Measurements from ENCODE around the gene ZDHHC24.

DNA sequence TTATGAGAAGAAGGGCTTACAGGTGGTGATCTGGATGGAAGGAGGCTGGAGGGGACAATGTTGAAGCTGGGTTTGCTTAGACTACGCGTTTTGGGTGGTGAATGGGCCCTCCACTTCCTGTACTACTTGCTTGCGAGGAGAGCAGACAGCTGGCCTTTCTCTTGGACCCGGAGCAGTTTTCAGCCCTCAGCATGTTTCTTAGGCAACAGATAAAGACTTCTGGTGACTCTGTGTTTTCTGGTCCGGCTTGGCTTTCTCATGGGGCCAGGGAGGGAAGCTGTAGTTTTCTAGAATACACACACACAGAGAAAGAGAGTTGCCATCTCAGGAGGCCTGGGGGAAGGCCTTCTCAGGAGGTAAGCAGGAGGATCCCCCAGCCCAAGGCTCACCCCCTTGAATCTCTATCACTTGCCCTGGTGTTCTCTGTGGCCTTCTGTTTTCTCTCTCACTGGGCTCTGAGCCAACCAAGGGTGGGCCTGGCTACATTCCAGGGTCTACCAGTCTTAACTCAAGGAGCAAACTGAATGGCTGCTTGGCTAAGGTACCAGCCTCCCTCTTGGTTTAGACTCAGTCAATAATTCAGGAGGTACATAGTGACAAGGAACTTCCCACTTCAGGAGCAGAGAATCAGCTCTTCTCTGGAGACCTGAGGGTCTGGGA is 49.5 kb upstream of the ZDHHC24 start:
- TF ChIP-seq, protein P1, sequence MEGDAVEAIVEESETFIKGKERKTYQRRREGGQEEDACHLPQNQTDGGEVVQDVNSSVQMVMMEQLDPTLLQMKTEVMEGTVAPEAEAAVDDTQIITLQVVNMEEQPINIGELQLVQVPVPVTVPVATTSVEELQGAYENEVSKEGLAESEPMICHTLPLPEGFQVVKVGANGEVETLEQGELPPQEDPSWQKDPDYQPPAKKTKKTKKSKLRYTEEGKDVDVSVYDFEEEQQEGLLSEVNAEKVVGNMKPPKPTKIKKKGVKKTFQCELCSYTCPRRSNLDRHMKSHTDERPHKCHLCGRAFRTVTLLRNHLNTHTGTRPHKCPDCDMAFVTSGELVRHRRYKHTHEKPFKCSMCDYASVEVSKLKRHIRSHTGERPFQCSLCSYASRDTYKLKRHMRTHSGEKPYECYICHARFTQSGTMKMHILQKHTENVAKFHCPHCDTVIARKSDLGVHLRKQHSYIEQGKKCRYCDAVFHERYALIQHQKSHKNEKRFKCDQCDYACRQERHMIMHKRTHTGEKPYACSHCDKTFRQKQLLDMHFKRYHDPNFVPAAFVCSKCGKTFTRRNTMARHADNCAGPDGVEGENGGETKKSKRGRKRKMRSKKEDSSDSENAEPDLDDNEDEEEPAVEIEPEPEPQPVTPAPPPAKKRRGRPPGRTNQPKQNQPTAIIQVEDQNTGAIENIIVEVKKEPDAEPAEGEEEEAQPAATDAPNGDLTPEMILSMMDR (IDR thresholded peaks at IDR 0.05; ENCODE audit: low read length), result no peak
- TF ChIP-seq EZH2phosphoT487 (IDR thresholded peaks at IDR 0.05; ENCODE audit: low read length) (no peak), EZH2 (optimal IDR thresholded peaks at IDR 0.05; ENCODE audit: low read depth, low read length) (no peak)
